ENCODE results near the gene HYAL2. TPM values are rescaled to one million over a fixed set of nuclear protein-coding genes. Genes with fewer than 3 reads are reported as not detected.

Gene HYAL2
- polyA plus RNA-seq, 1 experiment: 46.6 TPM

- CTCF ChIA-PET: no interaction called here
Measured at GRCh38 chr3:50341996-50342650, 19.6 kb upstream of the HYAL2 start.

DNA sequence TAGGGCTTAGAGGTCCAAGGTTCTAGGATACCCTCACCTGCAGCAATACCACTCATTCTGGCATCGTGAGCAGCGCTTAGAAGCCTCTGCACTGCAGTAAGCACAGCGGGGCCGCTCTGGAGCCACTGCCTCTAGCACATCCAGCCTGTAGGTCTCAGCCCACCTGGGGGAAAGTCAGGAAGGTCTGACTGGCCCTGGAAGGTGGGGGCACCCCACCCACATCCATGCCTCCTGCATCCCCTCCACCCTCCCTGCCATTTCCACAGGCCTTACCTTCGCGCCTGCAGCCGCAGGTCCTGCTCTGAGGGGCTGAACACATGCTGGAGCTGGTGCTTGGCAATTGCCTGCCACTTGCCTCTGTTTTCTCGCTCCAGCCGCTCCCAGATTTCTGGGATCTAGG, 19.0 kb upstream of the HYAL2 start:
- no peak for DNase-seq (ENCODE audit: low read depth, low spot score)
- CTCF ChIA-PET: no interaction called here
- H3K27me3 ChIP-seq (ENCODE audit: control insufficient read depth, insufficient read depth, low read length): no peaks in the 10 kb centered on the region
- POLR2A ChIA-PET: interaction anchor here (0.6 to 1.0 kb wide), 2 partner anchors 12 to 81 kb away, joined by 3 to 5 read pairs; no protein-coding TSS in a partner anchor
- peak overlapping the region; percentile 58 for H3K4me3 ChIP-seq (ENCODE audit: low read depth, low read length)
- no peak for TF ChIP-seq CTCF (IDR thresholded peaks at IDR 0.05; ENCODE audit: low read depth, low read length)
- no peak overlapping the region for H3K27ac ChIP-seq (ENCODE audit: low read depth, low read length)
- no peaks in the 10 kb centered on the region; the same call in 1 of the 2 replicates for H3K9me3 ChIP-seq (ENCODE audit: control insufficient read depth, insufficient read depth, low read length)

More at GRCh38 chr3:50341996-50342650, 19.6 kb upstream of the HYAL2 start:
- Histone ChIP-seq H3K27ac (ENCODE audit: low read depth, low read length) (no peak overlapping the region), H3K27me3 (ENCODE audit: control insufficient read depth, insufficient read depth, low read length) (no peaks in the 10 kb centered on the region), H3K4me3 (ENCODE audit: low read depth, low read length) (no peak overlapping the region), H3K9me3 (ENCODE audit: control insufficient read depth, insufficient read depth, low read length) (no peaks in the 10 kb centered on the region; the same call in 1 of the 2 replicates)
- POLR2A ChIA-PET: no interaction called here
- no peak for TF ChIP-seq CTCF (IDR thresholded peaks at IDR 0.05; ENCODE audit: low read depth, low read length)
- DNase-seq (ENCODE audit: low read depth, low spot score): no peak

GRCh38 chr3:50340448-50341329, 18.1 kb upstream of the HYAL2 start, which contains the start of gene RASSF1:
Gene RASSF1 (minus strand): TSS chr3:50340836. CDS start chr3:50340805, 31 bp downstream.
- Histone ChIP-seq H3K27me3 (ENCODE audit: control insufficient read depth, insufficient read depth, low read length) (no peaks in the 10 kb centered on the region), H3K4me3 (ENCODE audit: low read depth, low read length) (peak within 1 kb of the TSS; percentile 58), H3K9me3 (ENCODE audit: control insufficient read depth, insufficient read depth, low read length) (no peaks in the 10 kb centered on the region; the same call in 1 of the 2 replicates), H3K27ac (ENCODE audit: low read depth, low read length) (peak within 1 kb of the TSS; percentile 65)
- no peak for TF ChIP-seq CTCF (IDR thresholded peaks at IDR 0.05; ENCODE audit: low read depth, low read length)
- POLR2A ChIA-PET: interaction anchor here (0.6 to 1.0 kb wide), 4 partner anchors 10 to 82 kb away, joined by 3 to 9 read pairs (median 5); partner anchors contain the start of genes CYB561D2 and NPRL2
- CTCF ChIA-PET: interaction anchor here (1.1 kb wide), 1 partner anchor 16 kb away, joined by 4 read pairs; no protein-coding TSS in a partner anchor
- DNase-seq (ENCODE audit: low read depth, low spot score): no peak

DNA sequence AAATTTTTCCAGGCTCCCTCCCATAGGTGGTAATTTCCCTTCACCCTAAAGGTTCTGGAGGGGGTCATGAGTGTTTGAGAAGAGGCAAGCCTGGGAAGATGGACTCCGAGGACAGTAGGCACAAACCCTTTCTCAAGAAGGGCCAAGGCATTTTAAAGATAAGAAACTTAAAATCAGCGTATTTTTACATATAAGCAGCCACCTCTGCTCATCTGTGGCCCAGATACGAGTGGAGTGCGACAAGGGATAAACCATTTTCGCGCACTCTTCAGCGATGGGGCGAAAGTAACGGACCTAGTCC, 17.6 kb upstream of the HYAL2 start:
- Histone ChIP-seq H3K4me3 (ENCODE audit: low read depth, low read length) (peak overlapping the region; percentile 58), H3K9me3 (ENCODE audit: control insufficient read depth, insufficient read depth, low read length) (no peaks in the 10 kb centered on the region; the same call in 1 of the 2 replicates), H3K27ac (ENCODE audit: low read depth, low read length) (peak overlapping the region; percentile 65), H3K27me3 (ENCODE audit: control insufficient read depth, insufficient read depth, low read length) (no peaks in the 10 kb centered on the region)
- ChIA-PET CTCF (interaction anchor here (1.1 kb wide), 1 partner anchor 16 kb away, joined by 4 read pairs; no protein-coding TSS in a partner anchor), POLR2A (interaction anchor here (0.7 to 1.0 kb wide), 3 partner anchors 9 to 19 kb away, joined by 3 to 9 read pairs (median 5); partner anchors contain the start of genes CYB561D2 and NPRL2)
- TF ChIP-seq CTCF (IDR thresholded peaks at IDR 0.05; ENCODE audit: low read depth, low read length): no peak
- DNase-seq (ENCODE audit: low read depth, low spot score): no peak
